ENCODE results near the gene DNAJC30. TPM values are rescaled to one million over a fixed set of nuclear protein-coding genes. Genes with fewer than 3 reads are reported as not detected.

DNAJC30 gene
- total RNA-seq, 1 experiment from 2014 or later = 2.9 TPM

GRCh38 chr7:73700581-73701134, 17.4 kb upstream of the DNAJC30 start:
- no peak overlapping the region for H2AFZ ChIP-seq (ENCODE audit: low read length)
- intact Hi-C loops (cut with micrococcal nuclease) = no loop called here
- H3K36me3 ChIP-seq (ENCODE audit: low read depth, low read length) = peaks cover 61% of the 10 kb centered on the region
- H3K4me1 ChIP-seq (ENCODE audit: insufficient read depth, low read length) = peaks cover 15% of the 10 kb centered on the region
- DNase-seq (no peak), ATAC-seq (no peak)
- ChIA-PET CTCF (interaction anchor here (1.0 kb wide), 1 partner anchor 21 kb away, joined by 5 read pairs; no protein-coding TSS in a partner anchor), POLR2A (ENCODE audit: unreplicated experiment) (no interaction called here)
- H3K27ac ChIP-seq (ENCODE audit: low read length) = no peak overlapping the region
- no peak for TF ChIP-seq EZH2phosphoT487 (IDR thresholded peaks at IDR 0.05; ENCODE audit: borderline replicate concordance, low read length)
- no peak for TF ChIP-seq EZH2 (IDR thresholded peaks at IDR 0.05; ENCODE audit: low read length, unreplicated experiment)
- TF ChIP-seq CTCF (conservative IDR thresholded peaks at IDR 0.05; ENCODE audit: low read depth, low read length) = no peak
- H3K4me3 ChIP-seq (ENCODE audit: low read length) = no peak overlapping the region
- H3K9me2 ChIP-seq (replicated peaks; ENCODE audit: low read length) = no peaks in the 10 kb centered on the region
- no peak overlapping the region for H3K9ac ChIP-seq (ENCODE audit: low read length)
- H3K4me2 ChIP-seq (ENCODE audit: low read length) = no peak overlapping the region
- no peaks in the 10 kb centered on the region for H3K27me3 ChIP-seq (ENCODE audit: low read length)
- no peaks in the 10 kb centered on the region for H3K9me3 ChIP-seq (ENCODE audit: low read length)
- no TSS peak for BruUV-seq (replicated peaks)
- H3F3A ChIP-seq (ENCODE audit: low read length, unreplicated experiment) = peaks cover 19% of the 10 kb centered on the region
- H4K20me1 ChIP-seq (ENCODE audit: low read length) = peaks cover 25% of the 10 kb centered on the region
- H3K79me2 ChIP-seq (ENCODE audit: low read length) = peaks cover 14% of the 10 kb centered on the region; the same call in 1 of the 2 replicates

GRCh38 chr7:73700069-73700423, 16.8 kb upstream of the DNAJC30 start:
- peaks cover 62% of the 10 kb centered on the region for H3K36me3 ChIP-seq (ENCODE audit: low read depth, low read length)
- no peaks in the 10 kb centered on the region for H3K9me3 ChIP-seq (ENCODE audit: low read length)
- H4K20me1 ChIP-seq (ENCODE audit: low read length) = peaks cover 25% of the 10 kb centered on the region
- TF ChIP-seq CTCF (conservative IDR thresholded peaks at IDR 0.05; ENCODE audit: low read depth, low read length) = no peak
- no peak for TF ChIP-seq EZH2phosphoT487 (IDR thresholded peaks at IDR 0.05; ENCODE audit: borderline replicate concordance, low read length)
- no peak for TF ChIP-seq EZH2 (IDR thresholded peaks at IDR 0.05; ENCODE audit: low read length, unreplicated experiment)
- H3F3A ChIP-seq (ENCODE audit: low read length, unreplicated experiment) = peaks cover 19% of the 10 kb centered on the region
- H3K4me1 ChIP-seq (ENCODE audit: insufficient read depth, low read length) = peaks cover 9% of the 10 kb centered on the region
- H2AFZ ChIP-seq (ENCODE audit: low read length) = no peak overlapping the region
- H3K9me2 ChIP-seq (replicated peaks; ENCODE audit: low read length) = no peaks in the 10 kb centered on the region
- POLR2A ChIA-PET (ENCODE audit: unreplicated experiment) = no interaction called here
- ATAC-seq (no peak), DNase-seq (no peak)
- no peak overlapping the region for H3K9ac ChIP-seq (ENCODE audit: low read length)
- intact Hi-C loops (cut with micrococcal nuclease) = no loop called here
- no peak overlapping the region for H3K4me2 ChIP-seq (ENCODE audit: low read length)
- BruUV-seq (replicated peaks) = no TSS peak
- no peak overlapping the region for H3K4me3 ChIP-seq (ENCODE audit: low read length)
- CTCF ChIA-PET = no interaction called here
- peaks cover 14% of the 10 kb centered on the region; the same call in 1 of the 2 replicates for H3K79me2 ChIP-seq (ENCODE audit: low read length)
- H3K27me3 ChIP-seq (ENCODE audit: low read length) = no peaks in the 10 kb centered on the region
- no peak overlapping the region for H3K27ac ChIP-seq (ENCODE audit: low read length)

- H3K4me1 ChIP-seq (ENCODE audit: insufficient read depth, low read length) = peaks cover 6% of the 10 kb centered on the region
- no peak for DNase-seq
- H4K20me1 ChIP-seq (ENCODE audit: low read length) = peaks cover 25% of the 10 kb centered on the region
- ATAC-seq = no peak
- no peak overlapping the region for H3K4me2 ChIP-seq (ENCODE audit: low read length)
- H3K27me3 ChIP-seq (ENCODE audit: low read length) = no peaks in the 10 kb centered on the region
- no peaks in the 10 kb centered on the region for H3K9me2 ChIP-seq (replicated peaks; ENCODE audit: low read length)
- ChIA-PET CTCF (no interaction called here), POLR2A (ENCODE audit: unreplicated experiment) (no interaction called here)
- H3K9me3 ChIP-seq (ENCODE audit: low read length) = no peaks in the 10 kb centered on the region
- H3F3A ChIP-seq (ENCODE audit: low read length, unreplicated experiment) = peaks cover 19% of the 10 kb centered on the region
- no TSS peak for BruUV-seq (replicated peaks)
- no peak overlapping the region for H2AFZ ChIP-seq (ENCODE audit: low read length)
- peaks cover 12% of the 10 kb centered on the region; the same call in 1 of the 2 replicates for H3K79me2 ChIP-seq (ENCODE audit: low read length)
- TF ChIP-seq EZH2 (IDR thresholded peaks at IDR 0.05; ENCODE audit: low read length, unreplicated experiment) = no peak
- TF ChIP-seq CTCF (conservative IDR thresholded peaks at IDR 0.05; ENCODE audit: low read depth, low read length) = no peak
- TF ChIP-seq EZH2phosphoT487 (IDR thresholded peaks at IDR 0.05; ENCODE audit: borderline replicate concordance, low read length) = no peak
- intact Hi-C loops (cut with micrococcal nuclease) = no loop called here
- H3K4me3 ChIP-seq (ENCODE audit: low read length) = no peak overlapping the region
- H3K9ac ChIP-seq (ENCODE audit: low read length) = no peak overlapping the region
- no peak overlapping the region for H3K27ac ChIP-seq (ENCODE audit: low read length)
- H3K36me3 ChIP-seq (ENCODE audit: low read depth, low read length) = peaks cover 60% of the 10 kb centered on the region
These were observed 16.3 kb upstream of the DNAJC30 start for GRCh38 chr7:73699370-73700068.

All from PC-3 (cell line).